ENCODE measurements around the gene DLD.

The DLD gene

DNA sequence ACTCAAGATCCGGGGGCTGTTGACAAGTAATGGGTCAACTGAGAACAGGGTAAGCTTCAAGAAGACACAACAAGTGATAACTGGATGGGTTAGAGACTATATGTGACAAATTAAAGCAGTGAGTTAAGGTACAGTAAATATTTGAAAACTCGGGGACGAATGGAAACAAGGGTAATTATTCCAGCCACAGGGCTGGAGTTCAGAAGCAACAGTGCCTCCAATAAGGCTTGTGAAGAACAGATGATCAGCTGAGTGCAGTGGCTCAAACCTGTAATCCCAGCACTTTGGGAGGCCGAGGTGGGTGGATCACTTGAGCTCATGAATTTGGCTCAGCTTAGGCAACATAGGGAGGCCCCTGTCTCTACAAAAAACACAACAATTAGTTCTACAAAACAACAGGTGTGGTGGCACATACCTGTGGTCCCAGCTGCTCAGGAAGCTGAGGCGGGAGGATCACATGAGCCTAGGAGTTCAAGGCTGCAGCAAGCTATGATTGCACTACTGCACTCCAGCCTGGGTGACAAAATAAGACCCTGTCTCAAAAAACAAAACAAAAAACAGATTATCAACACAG, 20.5 kb upstream of the DLD start:
- TF ChIP-seq, protein P1, sequence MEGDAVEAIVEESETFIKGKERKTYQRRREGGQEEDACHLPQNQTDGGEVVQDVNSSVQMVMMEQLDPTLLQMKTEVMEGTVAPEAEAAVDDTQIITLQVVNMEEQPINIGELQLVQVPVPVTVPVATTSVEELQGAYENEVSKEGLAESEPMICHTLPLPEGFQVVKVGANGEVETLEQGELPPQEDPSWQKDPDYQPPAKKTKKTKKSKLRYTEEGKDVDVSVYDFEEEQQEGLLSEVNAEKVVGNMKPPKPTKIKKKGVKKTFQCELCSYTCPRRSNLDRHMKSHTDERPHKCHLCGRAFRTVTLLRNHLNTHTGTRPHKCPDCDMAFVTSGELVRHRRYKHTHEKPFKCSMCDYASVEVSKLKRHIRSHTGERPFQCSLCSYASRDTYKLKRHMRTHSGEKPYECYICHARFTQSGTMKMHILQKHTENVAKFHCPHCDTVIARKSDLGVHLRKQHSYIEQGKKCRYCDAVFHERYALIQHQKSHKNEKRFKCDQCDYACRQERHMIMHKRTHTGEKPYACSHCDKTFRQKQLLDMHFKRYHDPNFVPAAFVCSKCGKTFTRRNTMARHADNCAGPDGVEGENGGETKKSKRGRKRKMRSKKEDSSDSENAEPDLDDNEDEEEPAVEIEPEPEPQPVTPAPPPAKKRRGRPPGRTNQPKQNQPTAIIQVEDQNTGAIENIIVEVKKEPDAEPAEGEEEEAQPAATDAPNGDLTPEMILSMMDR (IDR thresholded peaks at IDR 0.05; ENCODE audit: insufficient read depth, low read length, poor library complexity, severe bottlenecking) = no peak
- no peaks in the 10 kb centered on the region for H3K36me3 ChIP-seq (ENCODE audit: control insufficient read depth, insufficient read depth, low read length)
- H3K27me3 ChIP-seq (replicated peaks; ENCODE audit: control insufficient read depth, insufficient read depth, low read length) = no peaks in the 10 kb centered on the region
- no peak for DNase-seq (ENCODE audit: extremely low read depth, insufficient read length)
- no peak overlapping the region for H3K4me3 ChIP-seq (replicated peaks; ENCODE audit: low read depth, low read length)

DNA sequence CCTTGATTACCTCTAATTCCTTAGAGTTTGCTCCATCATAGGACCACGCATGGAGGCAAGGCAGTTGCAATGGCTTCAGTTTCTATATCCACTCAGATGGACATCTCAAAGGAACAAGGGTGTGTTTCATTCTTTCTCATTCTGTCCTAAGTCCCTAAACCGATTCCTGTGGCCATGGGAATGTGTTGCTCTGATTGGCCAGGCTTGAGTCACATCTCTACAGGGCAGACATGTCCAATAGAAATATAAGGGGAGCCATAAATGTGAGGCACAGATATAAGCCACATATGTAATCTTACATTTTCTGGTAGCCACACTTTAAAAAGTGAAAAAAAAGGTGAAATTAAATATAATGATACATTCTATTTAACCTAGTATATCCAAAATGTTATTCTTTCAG, 16.9 kb upstream of the DLD start:
- DNase-seq (ENCODE audit: extremely low read depth, insufficient read length) = no peak
- Histone ChIP-seq H3K4me3 (replicated peaks; ENCODE audit: low read depth, low read length) (no peak overlapping the region), H3K36me3 (ENCODE audit: control insufficient read depth, insufficient read depth, low read length) (no peaks in the 10 kb centered on the region), H3K27me3 (replicated peaks; ENCODE audit: control insufficient read depth, insufficient read depth, low read length) (no peaks in the 10 kb centered on the region)
- TF ChIP-seq, protein P1 (IDR thresholded peaks at IDR 0.05; ENCODE audit: insufficient read depth, low read length, poor library complexity, severe bottlenecking) = no peak

DNA sequence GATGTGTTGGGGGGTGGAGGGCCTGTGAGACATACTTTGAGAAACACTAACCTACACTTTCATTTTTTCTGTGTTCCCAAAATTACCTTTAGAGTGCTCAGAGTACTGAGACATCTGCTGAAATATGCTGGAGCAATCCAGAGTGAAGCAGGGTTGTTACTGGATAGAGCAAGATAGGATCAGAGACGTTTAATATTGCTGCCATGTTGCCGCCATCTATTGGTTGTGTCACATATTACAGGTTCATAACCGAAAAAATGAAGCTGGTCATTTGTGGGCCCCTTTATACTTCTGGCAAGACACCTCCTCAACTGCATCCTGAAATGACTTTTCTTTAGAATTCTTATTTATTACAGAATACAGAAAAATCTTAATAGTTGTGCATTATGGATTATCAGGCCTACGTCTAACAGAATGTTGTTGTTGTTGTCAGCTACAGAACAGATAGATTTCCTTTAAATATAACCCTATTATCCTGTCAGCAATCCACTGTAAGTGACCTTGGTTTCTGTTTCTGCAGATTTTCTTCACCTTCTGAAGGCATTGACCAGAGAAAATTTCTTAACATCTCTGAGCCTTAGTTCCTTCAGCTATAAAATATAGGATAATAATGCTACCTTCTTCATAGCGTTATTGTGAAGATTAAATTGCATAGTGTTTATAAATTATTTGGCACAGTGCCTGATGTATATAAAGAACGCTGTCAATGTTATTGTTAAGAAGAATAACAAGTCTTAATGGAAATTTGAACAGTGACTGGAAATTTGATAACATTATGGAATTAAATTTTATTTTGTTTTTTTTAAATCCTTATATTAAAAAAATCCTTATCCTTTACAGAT, 16.2 kb upstream of the DLD start:
- TF ChIP-seq, protein P1 (IDR thresholded peaks at IDR 0.05; ENCODE audit: insufficient read depth, low read length, poor library complexity, severe bottlenecking) = peak; percentile 62
- no peaks in the 10 kb centered on the region for H3K36me3 ChIP-seq (ENCODE audit: control insufficient read depth, insufficient read depth, low read length)
- DNase-seq (ENCODE audit: extremely low read depth, insufficient read length) = no peak
- no peak overlapping the region for H3K4me3 ChIP-seq (replicated peaks; ENCODE audit: low read depth, low read length)
- H3K27me3 ChIP-seq (replicated peaks; ENCODE audit: control insufficient read depth, insufficient read depth, low read length) = no peaks in the 10 kb centered on the region

DNA sequence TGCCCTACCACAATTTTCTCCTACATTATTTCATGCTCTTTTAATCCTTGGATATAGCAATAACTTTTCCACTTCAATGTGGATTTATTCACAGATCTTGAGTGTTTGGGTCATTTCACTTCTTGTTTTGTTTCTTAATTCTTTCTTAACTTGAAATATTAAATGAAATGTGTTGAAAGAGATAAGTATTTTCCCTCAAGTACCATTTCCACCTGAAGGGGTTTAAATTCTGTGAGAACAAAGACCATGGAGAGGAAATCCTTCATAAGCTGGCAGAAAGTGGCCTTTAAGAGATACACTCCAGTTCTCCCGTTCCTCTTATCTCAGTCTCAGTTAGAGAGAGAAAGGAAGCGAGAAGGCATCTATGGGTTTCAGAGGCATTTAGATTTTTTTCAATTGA, 14.1 kb upstream of the DLD start:
- Histone ChIP-seq H3K4me3 (replicated peaks; ENCODE audit: low read depth, low read length) (no peak overlapping the region), H3K36me3 (ENCODE audit: control insufficient read depth, insufficient read depth, low read length) (no peaks in the 10 kb centered on the region), H3K27me3 (replicated peaks; ENCODE audit: control insufficient read depth, insufficient read depth, low read length) (no peaks in the 10 kb centered on the region)
- no peak for DNase-seq (ENCODE audit: extremely low read depth, insufficient read length)
- TF ChIP-seq, protein P1 (IDR thresholded peaks at IDR 0.05; ENCODE audit: insufficient read depth, low read length, poor library complexity, severe bottlenecking) = no peak

DNA sequence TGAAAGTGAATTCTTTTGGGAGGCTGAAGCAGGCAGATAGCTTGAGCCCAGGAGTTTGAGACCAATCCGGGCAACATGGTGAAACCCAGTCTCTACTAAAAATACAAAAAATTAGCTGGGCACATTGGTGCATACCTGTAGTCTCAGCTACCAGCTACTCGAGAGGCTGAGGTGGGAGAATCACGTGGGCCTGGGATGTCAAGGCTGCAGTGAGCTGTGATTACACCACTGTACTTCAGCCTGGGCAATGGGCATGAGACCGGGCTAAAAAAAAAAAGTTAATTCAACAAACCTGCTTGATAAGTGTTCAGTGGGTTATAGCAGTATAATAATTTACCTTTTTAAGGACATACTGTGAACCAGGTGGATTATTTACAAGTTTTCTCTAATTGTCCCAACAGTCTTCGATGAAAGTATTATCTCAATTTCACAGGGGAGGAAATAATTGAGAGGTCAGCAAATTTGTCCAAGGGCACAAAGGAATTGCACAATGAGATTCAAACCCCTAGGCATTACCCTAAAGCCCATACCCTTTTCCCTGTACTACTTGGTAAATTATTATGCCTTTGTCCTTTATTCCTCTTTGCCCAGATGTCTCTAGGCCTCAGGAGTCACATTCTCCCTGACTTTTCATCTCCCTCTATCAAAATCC, 13.1 kb upstream of the DLD start:
- TF ChIP-seq, protein P1 (IDR thresholded peaks at IDR 0.05; ENCODE audit: insufficient read depth, low read length, poor library complexity, severe bottlenecking) = no peak
- no peak for DNase-seq (ENCODE audit: extremely low read depth, insufficient read length)
- H3K27me3 ChIP-seq (replicated peaks; ENCODE audit: control insufficient read depth, insufficient read depth, low read length) = no peaks in the 10 kb centered on the region
- H3K4me3 ChIP-seq (replicated peaks; ENCODE audit: low read depth, low read length) = no peak overlapping the region
- no peaks in the 10 kb centered on the region for H3K36me3 ChIP-seq (ENCODE audit: control insufficient read depth, insufficient read depth, low read length)
